ENCODE data around the gene AFAP1. TPM values are rescaled to one million over a fixed set of nuclear protein-coding genes. Genes with fewer than 3 reads are reported as not detected.

AFAP1 gene
- total RNA-seq, 1 experiment from 2014 or later, result 27.6 TPM

- no peak for DNase-seq
- Mint-ChIP-seq H3K4me1 (ENCODE audit: low read depth, unreplicated experiment) (peaks cover 11% of the 10 kb centered on the region), H3K9me3 (ENCODE audit: unreplicated experiment) (peaks cover 8% of the 10 kb centered on the region), H3K27ac (ENCODE audit: unreplicated experiment) (no peak overlapping the region), H3K36me3 (ENCODE audit: insufficient read depth, unreplicated experiment) (no peaks in the 10 kb centered on the region), H3K4me3 (ENCODE audit: unreplicated experiment) (no peak overlapping the region), H3K27me3 (ENCODE audit: insufficient read depth, unreplicated experiment) (no peaks in the 10 kb centered on the region)
- Histone ChIP-seq H3K4me3 (ENCODE audit: low read depth, low read length) (no peak overlapping the region), H3K36me3 (ENCODE audit: control insufficient read depth, insufficient read depth, low read length) (no peaks in the 10 kb centered on the region), H3K27me3 (replicated peaks; ENCODE audit: control insufficient read depth, insufficient read depth, low read length) (no peaks in the 10 kb centered on the region), H3K9me3 (0 out of 2 replicates have a peak, but pooled peaks cover 4% of the 10 kb centered on the region), H3K4me1 (peaks cover 10% of the 10 kb centered on the region; the same call in 1 of the 2 replicates)
- POLR2A ChIA-PET, result no interaction called here
- no peak for TF ChIP-seq CTCF (IDR thresholded peaks at IDR 0.05; ENCODE audit: insufficient read depth in 1 of 2, low read depth in 1 of 2, low read length in 1 of 2, severe bottlenecking in 1 of 2, unreplicated experiment in 1 of 2)
- BruUV-seq (replicated peaks), result no TSS peak
- CTCF ChIA-PET, result no interaction called here
- intact Hi-C loops (cut with micrococcal nuclease; ENCODE audit: unreplicated experiment), result no loop called here
These were observed 44.7 kb upstream of the AFAP1 start for GRCh38 chr4:7984286-7984925.

GRCh38 chr4:7983296-7983695, 43.6 kb upstream of the AFAP1 start:
- H3K9me3 Mint-ChIP-seq (ENCODE audit: unreplicated experiment), result peaks cover 8% of the 10 kb centered on the region
- no peak overlapping the region for H3K4me3 Mint-ChIP-seq (ENCODE audit: unreplicated experiment)
- 0 out of 2 replicates have a peak, but pooled peaks cover 4% of the 10 kb centered on the region for H3K9me3 ChIP-seq
- no peaks in the 10 kb centered on the region for H3K27me3 ChIP-seq (replicated peaks; ENCODE audit: control insufficient read depth, insufficient read depth, low read length)
- POLR2A ChIA-PET, result no interaction called here
- TF ChIP-seq CTCF (IDR thresholded peaks at IDR 0.05; ENCODE audit: insufficient read depth in 1 of 2, low read depth in 1 of 2, low read length in 1 of 2, severe bottlenecking in 1 of 2, unreplicated experiment in 1 of 2), result no peak
- H3K4me1 ChIP-seq, result peaks cover 21% of the 10 kb centered on the region
- intact Hi-C loops (cut with micrococcal nuclease; ENCODE audit: unreplicated experiment), result no loop called here
- H3K36me3 Mint-ChIP-seq (ENCODE audit: insufficient read depth, unreplicated experiment), result no peaks in the 10 kb centered on the region
- H3K27ac Mint-ChIP-seq (ENCODE audit: unreplicated experiment), result no peak overlapping the region
- no peak overlapping the region for H3K4me3 ChIP-seq (ENCODE audit: low read depth, low read length)
- no TSS peak for BruUV-seq (replicated peaks)
- H3K4me1 Mint-ChIP-seq (ENCODE audit: low read depth, unreplicated experiment), result peaks cover 17% of the 10 kb centered on the region
- no peaks in the 10 kb centered on the region for H3K36me3 ChIP-seq (ENCODE audit: control insufficient read depth, insufficient read depth, low read length)
- CTCF ChIA-PET, result no interaction called here
- H3K27me3 Mint-ChIP-seq (ENCODE audit: insufficient read depth, unreplicated experiment), result no peaks in the 10 kb centered on the region
- DNase-seq, result no peak

GRCh38 chr4:7981738-7982394, 42.2 kb upstream of the AFAP1 start:
- BruUV-seq (replicated peaks), result no TSS peak
- peaks cover 27% of the 10 kb centered on the region for H3K4me1 ChIP-seq
- no peak for DNase-seq
- intact Hi-C loops (cut with micrococcal nuclease; ENCODE audit: unreplicated experiment), result no loop called here
- H3K9me3 ChIP-seq, result 0 out of 2 replicates have a peak, but pooled peaks cover 4% of the 10 kb centered on the region
- H3K4me3 ChIP-seq (ENCODE audit: low read depth, low read length), result no peak overlapping the region
- TF ChIP-seq CTCF (IDR thresholded peaks at IDR 0.05; ENCODE audit: insufficient read depth in 1 of 2, low read depth in 1 of 2, low read length in 1 of 2, severe bottlenecking in 1 of 2, unreplicated experiment in 1 of 2), result no peak
- no peaks in the 10 kb centered on the region for H3K27me3 Mint-ChIP-seq (ENCODE audit: insufficient read depth, unreplicated experiment)
- no peaks in the 10 kb centered on the region for H3K27me3 ChIP-seq (replicated peaks; ENCODE audit: control insufficient read depth, insufficient read depth, low read length)
- POLR2A ChIA-PET, result no interaction called here
- no peaks in the 10 kb centered on the region for H3K36me3 ChIP-seq (ENCODE audit: control insufficient read depth, insufficient read depth, low read length)
- no peak overlapping the region for H3K4me3 Mint-ChIP-seq (ENCODE audit: unreplicated experiment)
- CTCF ChIA-PET, result no interaction called here
- H3K9me3 Mint-ChIP-seq (ENCODE audit: unreplicated experiment), result peaks cover 8% of the 10 kb centered on the region
- H3K36me3 Mint-ChIP-seq (ENCODE audit: insufficient read depth, unreplicated experiment), result no peaks in the 10 kb centered on the region
- peaks cover 15% of the 10 kb centered on the region for H3K4me1 Mint-ChIP-seq (ENCODE audit: low read depth, unreplicated experiment)
- no peak overlapping the region for H3K27ac Mint-ChIP-seq (ENCODE audit: unreplicated experiment)

Data from Caco-2 (cell line).